ENCODE data around the gene GNG7.
A peak's percentile ranks its signal among the peaks of the same experiment; 100 is the strongest.

Gene GNG7

GRCh38 chr19:2618611-2619010, 83.9 kb downstream of the GNG7 start:
- no peaks in the 10 kb centered on the region for H3K27me3 ChIP-seq (ENCODE audit: insufficient read depth, low read length, poor library complexity)
- TF ChIP-seq EZH2 (IDR thresholded peaks at IDR 0.05; ENCODE audit: borderline replicate concordance, low read depth, low read length, severe bottlenecking) (no peak), CTCF (IDR thresholded peaks at IDR 0.05; ENCODE audit: borderline replicate concordance, extremely low read depth, low read length, poor library complexity, severe bottlenecking) (peak; percentile 26)
- H4K20me1 ChIP-seq (ENCODE audit: insufficient read depth, low read length): no peaks in the 10 kb centered on the region
- H3K9me3 ChIP-seq (ENCODE audit: insufficient read depth, low read length, severe bottlenecking): no peaks in the 10 kb centered on the region
- DNase-seq: peak; percentile 86
- no peak overlapping the region for H3K4me3 ChIP-seq (ENCODE audit: low read depth in 1 of 2, low read length in 2 of 2)
- H3K36me3 ChIP-seq (ENCODE audit: insufficient read depth, low read length): no peaks in the 10 kb centered on the region
- peak; percentile 38 for ATAC-seq (ENCODE audit: insufficient read depth, low read depth)
- peak overlapping the region; percentile 88 for H3K27ac ChIP-seq (ENCODE audit: low read length)
- H3K4me1 ChIP-seq (ENCODE audit: insufficient read depth, low read length): peaks cover 93% of the 10 kb centered on the region
- no peaks in the 10 kb centered on the region for H3K79me2 ChIP-seq (ENCODE audit: insufficient read depth, low read length)
- H3K4me2 ChIP-seq (ENCODE audit: insufficient read depth, low read length): peak overlapping the region; percentile 48
- H3K9ac ChIP-seq (ENCODE audit: low read depth, low read length): peak overlapping the region; percentile 34
- no peak overlapping the region for H2AFZ ChIP-seq (ENCODE audit: low read depth, low read length)

GRCh38 chr19:2617393-2618165, 84.9 kb downstream of the GNG7 start:
- H2AFZ ChIP-seq (ENCODE audit: low read depth, low read length): no peak overlapping the region

GRCh38 chr19:2616741-2617392, 85.6 kb downstream of the GNG7 start:
- peaks cover 100% of the 10 kb centered on the region for H3K4me1 ChIP-seq (ENCODE audit: insufficient read depth, low read length)
- H3K4me2 ChIP-seq (ENCODE audit: insufficient read depth, low read length): no peak overlapping the region
- H3K9ac ChIP-seq (ENCODE audit: low read depth, low read length): peak overlapping the region; percentile 21

More at GRCh38 chr19:2617393-2618165, 84.9 kb downstream of the GNG7 start:
- ATAC-seq (ENCODE audit: insufficient read depth, low read depth) (no peak), DNase-seq (no peak)
- TF ChIP-seq EZH2 (IDR thresholded peaks at IDR 0.05; ENCODE audit: borderline replicate concordance, low read depth, low read length, severe bottlenecking) (no peak), CTCF (IDR thresholded peaks at IDR 0.05; ENCODE audit: borderline replicate concordance, extremely low read depth, low read length, poor library complexity, severe bottlenecking) (no peak)
- peak overlapping the region; percentile 33 for H3K9ac ChIP-seq (ENCODE audit: low read depth, low read length)
- no peaks in the 10 kb centered on the region for H3K79me2 ChIP-seq (ENCODE audit: insufficient read depth, low read length)
- H3K4me3 ChIP-seq (ENCODE audit: low read depth in 1 of 2, low read length in 2 of 2): peak overlapping the region in 1 of 2 experiments; percentile 6; a peak in 1 of 4 replicates
- peak overlapping the region; percentile 48 for H3K4me2 ChIP-seq (ENCODE audit: insufficient read depth, low read length)
- H3K9me3 ChIP-seq (ENCODE audit: insufficient read depth, low read length, severe bottlenecking): no peaks in the 10 kb centered on the region
- peak overlapping the region; percentile 88 for H3K27ac ChIP-seq (ENCODE audit: low read length)
- H3K4me1 ChIP-seq (ENCODE audit: insufficient read depth, low read length): peaks cover 100% of the 10 kb centered on the region
- H3K36me3 ChIP-seq (ENCODE audit: insufficient read depth, low read length): no peaks in the 10 kb centered on the region
- no peaks in the 10 kb centered on the region for H4K20me1 ChIP-seq (ENCODE audit: insufficient read depth, low read length)
- H3K27me3 ChIP-seq (ENCODE audit: insufficient read depth, low read length, poor library complexity): no peaks in the 10 kb centered on the region

More at GRCh38 chr19:2616741-2617392, 85.6 kb downstream of the GNG7 start:
- TF ChIP-seq CTCF (IDR thresholded peaks at IDR 0.05; ENCODE audit: borderline replicate concordance, extremely low read depth, low read length, poor library complexity, severe bottlenecking) (no peak), EZH2 (IDR thresholded peaks at IDR 0.05; ENCODE audit: borderline replicate concordance, low read depth, low read length, severe bottlenecking) (no peak)
- H3K27me3 ChIP-seq (ENCODE audit: insufficient read depth, low read length, poor library complexity): no peaks in the 10 kb centered on the region
- H3K4me3 ChIP-seq (ENCODE audit: low read depth in 1 of 2, low read length in 2 of 2): no peak overlapping the region
- no peaks in the 10 kb centered on the region for H3K9me3 ChIP-seq (ENCODE audit: insufficient read depth, low read length, severe bottlenecking)
- H3K79me2 ChIP-seq (ENCODE audit: insufficient read depth, low read length): no peaks in the 10 kb centered on the region
- no peaks in the 10 kb centered on the region for H3K36me3 ChIP-seq (ENCODE audit: insufficient read depth, low read length)
- DNase-seq: peak; percentile 76
- no peak overlapping the region for H2AFZ ChIP-seq (ENCODE audit: low read depth, low read length)
- ATAC-seq (ENCODE audit: insufficient read depth, low read depth): no peak
- H3K27ac ChIP-seq (ENCODE audit: low read length): peak overlapping the region; percentile 88
- H4K20me1 ChIP-seq (ENCODE audit: insufficient read depth, low read length): no peaks in the 10 kb centered on the region
